Measurements from ENCODE around the gene MAST2. TPM values are rescaled to one million over a fixed set of nuclear protein-coding genes. Genes with fewer than 3 reads are reported as not detected.

Gene MAST2
- total and polyA plus RNA-seq, 2 of the 4 experiments (the other 2 are of a cell fraction) = 14.2 to 41.0 TPM

DNA sequence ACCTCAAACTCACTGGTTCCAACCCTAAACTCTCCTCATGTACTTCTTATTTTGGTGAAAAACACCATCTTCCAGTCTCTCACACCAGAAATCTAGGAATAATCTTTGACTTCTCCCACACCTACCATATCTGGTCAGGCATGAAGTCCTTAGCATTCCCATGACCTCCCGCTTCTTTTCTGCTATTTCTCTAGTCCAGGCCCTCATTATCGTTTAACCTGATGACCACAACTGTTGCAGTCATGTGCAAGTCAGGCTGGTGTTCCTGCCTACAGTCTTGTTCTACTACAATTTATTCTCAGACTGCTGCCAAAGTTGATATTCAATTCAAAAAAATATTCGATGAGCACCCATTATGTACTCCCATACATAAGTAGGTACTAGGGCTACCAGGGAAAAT, 257.7 kb downstream of the MAST2 start:
- no peak overlapping the region for H3K4me3 ChIP-seq (ENCODE audit: insufficient read depth, low read depth, low read length)
- no peak overlapping the region for H3K27ac ChIP-seq (ENCODE audit: insufficient read depth, low read length)
- no peak overlapping the region for H3K9ac ChIP-seq (ENCODE audit: low read depth, low read length)
- H2AK5ac ChIP-seq (ENCODE audit: low read depth, low read length) = no peak overlapping the region
- intact Hi-C loops (cut with micrococcal nuclease) = no loop called here
- H3K4ac ChIP-seq (ENCODE audit: low read depth, low read length) = no peak overlapping the region
- no peak for DNase-seq
- ATAC-seq (ENCODE audit: low read depth) = no peak
- no peak overlapping the region for H3K23ac ChIP-seq (ENCODE audit: low read depth, low read length)
- CTCF ChIA-PET = no interaction called here
- H4K91ac ChIP-seq (ENCODE audit: insufficient read depth, low read depth, low read length) = no peak overlapping the region
- H3K4me1 ChIP-seq (ENCODE audit: control insufficient read depth, insufficient read depth, low read length) = no peaks in the 10 kb centered on the region
- TF ChIP-seq, protein P1, sequence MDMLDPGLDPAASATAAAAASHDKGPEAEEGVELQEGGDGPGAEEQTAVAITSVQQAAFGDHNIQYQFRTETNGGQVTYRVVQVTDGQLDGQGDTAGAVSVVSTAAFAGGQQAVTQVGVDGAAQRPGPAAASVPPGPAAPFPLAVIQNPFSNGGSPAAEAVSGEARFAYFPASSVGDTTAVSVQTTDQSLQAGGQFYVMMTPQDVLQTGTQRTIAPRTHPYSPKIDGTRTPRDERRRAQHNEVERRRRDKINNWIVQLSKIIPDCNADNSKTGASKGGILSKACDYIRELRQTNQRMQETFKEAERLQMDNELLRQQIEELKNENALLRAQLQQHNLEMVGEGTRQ (IDR thresholded peaks at IDR 0.05; ENCODE audit: low read depth, low read length) = no peak
- no peak for TF ChIP-seq SMC3 (IDR thresholded peaks at IDR 0.05; ENCODE audit: low read depth, low read length)
- TF ChIP-seq BHLHE40 (IDR thresholded peaks at IDR 0.05; ENCODE audit: low read depth, low read length) = no peak
- TF ChIP-seq POLR2A (IDR thresholded peaks at IDR 0.05; ENCODE audit: low read depth, low read length) = no peak
- TF ChIP-seq RFX5 (IDR thresholded peaks at IDR 0.05; ENCODE audit: low read depth, low read length) = no peak
- TF ChIP-seq RCOR1 (IDR thresholded peaks at IDR 0.05; ENCODE audit: insufficient replicate concordance, low read length) = no peak
- TF ChIP-seq MXI1 (IDR thresholded peaks at IDR 0.05; ENCODE audit: borderline replicate concordance, low read depth, low read length) = no peak
- TF ChIP-seq CHD1 (IDR thresholded peaks at IDR 0.05; ENCODE audit: low read depth, low read length) = no peak
- no peak for TF ChIP-seq FOS (IDR thresholded peaks at IDR 0.05; ENCODE audit: low read depth, low read length)
- no peak for TF ChIP-seq MAZ (IDR thresholded peaks at IDR 0.05; ENCODE audit: borderline replicate concordance, low read depth, low read length)
- no peak for TF ChIP-seq RAD21 (IDR thresholded peaks at IDR 0.05; ENCODE audit: low read length)
- no peak for TF ChIP-seq ELK1 (IDR thresholded peaks at IDR 0.05; ENCODE audit: borderline replicate concordance, low read depth, low read length)
- no peak overlapping the region for H3K56ac ChIP-seq (ENCODE audit: extremely low read depth, insufficient read depth, low read length)
- WGBS, 2 experiments (ENCODE audit: extremely low coverage in 2 of 2, insufficient read length in 1 of 2) = no CpG with 5 or more reads among the region's 3 CpGs
- no peak overlapping the region for H2BK120ac ChIP-seq (ENCODE audit: low read depth, low read length)
- H3K14ac ChIP-seq (replicated peaks; ENCODE audit: low read depth, low read length) = no peak overlapping the region
- H2AFZ ChIP-seq (replicated peaks; ENCODE audit: low read length, poor library complexity) = no peak overlapping the region
- no peak overlapping the region for H4K5ac ChIP-seq (ENCODE audit: low read depth, low read length)
- dilution Hi-C loops (cut with HindIII; ENCODE audit: low sequenced_read_pairs, unreplicated experiment) = no loop called here
- peaks cover 2% of the 10 kb centered on the region; the same call in 1 of the 2 replicates for H3K36me3 ChIP-seq (ENCODE audit: control insufficient read depth, insufficient read depth, low read length)
- no peak overlapping the region for H2BK5ac ChIP-seq (ENCODE audit: low read depth, low read length, poor library complexity, severe bottlenecking)
- H2BK15ac ChIP-seq (ENCODE audit: low read depth, low read length) = no peak overlapping the region
- no peaks in the 10 kb centered on the region for H3K79me1 ChIP-seq (ENCODE audit: low read depth in 1 of 2, low read length in 2 of 2)
- in situ Hi-C loops (cut with MboI; ENCODE audit: low sequenced_read_pairs) = no loop called here
- H3K18ac ChIP-seq (ENCODE audit: low read depth, low read length) = no peak overlapping the region
- no peak overlapping the region for H2BK20ac ChIP-seq (ENCODE audit: low read depth, low read length)
- H4K8ac ChIP-seq (ENCODE audit: low read depth in 2 of 2, low read length in 2 of 2) = no peak overlapping the region
- H3K9me1 ChIP-seq (ENCODE audit: insufficient read depth, low read length) = no peaks in the 10 kb centered on the region
- BruUV-seq (replicated peaks) = no TSS peak
- H3K4me2 ChIP-seq (ENCODE audit: low read depth, low read length) = no peak overlapping the region
- H4K20me1 ChIP-seq (ENCODE audit: insufficient read depth, low read length) = no peaks in the 10 kb centered on the region
- no peaks in the 10 kb centered on the region for H3K27me3 ChIP-seq (ENCODE audit: control insufficient read depth, insufficient read depth, low read length)
- POLR2A ChIA-PET (ENCODE audit: unreplicated experiment) = no interaction called here
- no peaks in the 10 kb centered on the region for H3K9me3 ChIP-seq (ENCODE audit: control insufficient read depth, insufficient read depth, low read length)
- no peak overlapping the region for H2AK9ac ChIP-seq (replicated peaks; ENCODE audit: low read depth, low read length, poor library complexity)

All from IMR-90 (cell line).